ENCODE data around the gene PCDHGB6.
"Not testable (repeated sequence)": the region's sequence is repeated elsewhere in the genome, so short reads cannot be mapped to it uniquely, and the experiment has no call there.

Gene PCDHGB6

GRCh38 chr5:141407790-141408505 is at the start of gene PCDHGB6:
TSS of gene PCDHGB6 (plus strand) at chr5:141408021. CDS start at chr5:141408203, 182 bp downstream.
- not testable (repeated sequence) for DNase-seq (ENCODE audit: low read depth)

DNA sequence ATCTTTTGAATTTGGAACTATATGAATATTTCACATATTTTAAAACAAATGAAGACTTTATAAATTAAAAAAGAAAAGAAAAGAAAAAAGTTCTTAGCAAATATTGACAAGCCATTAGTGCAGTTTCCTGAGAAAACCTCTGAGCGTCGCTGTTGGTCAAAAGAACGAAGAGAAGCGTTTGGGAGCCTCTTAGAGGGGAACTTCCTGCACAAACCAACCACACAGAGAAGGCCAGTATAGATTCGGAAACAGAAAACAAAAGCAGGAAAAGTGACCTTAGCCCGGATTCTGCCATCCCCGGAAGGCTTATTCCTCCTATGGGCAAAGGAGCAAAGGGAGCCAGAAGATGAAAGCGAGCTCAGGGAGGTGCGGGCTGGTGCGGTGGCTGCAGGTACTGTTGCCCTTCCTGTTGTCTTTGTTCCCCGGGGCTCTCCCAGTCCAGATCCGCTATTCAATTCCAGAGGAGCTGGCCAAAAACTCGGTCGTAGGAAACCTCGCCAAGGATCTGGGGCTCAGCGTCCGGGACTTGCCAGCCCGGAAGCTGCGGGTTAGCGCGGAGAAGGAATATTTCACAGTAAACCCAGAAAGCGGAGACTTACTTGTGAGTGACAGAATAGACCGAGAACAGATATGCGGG is 47.9 kb upstream of the PCDHGB6 start, which contains the start of gene PCDHGB2:
Gene PCDHGB2, plus strand, starts transcription at position 205 of the 637 bp plus-strand sequence. Its CDS starts 142 bp downstream, at position 347.
- no peak for DNase-seq (ENCODE audit: low read depth)

DNA sequence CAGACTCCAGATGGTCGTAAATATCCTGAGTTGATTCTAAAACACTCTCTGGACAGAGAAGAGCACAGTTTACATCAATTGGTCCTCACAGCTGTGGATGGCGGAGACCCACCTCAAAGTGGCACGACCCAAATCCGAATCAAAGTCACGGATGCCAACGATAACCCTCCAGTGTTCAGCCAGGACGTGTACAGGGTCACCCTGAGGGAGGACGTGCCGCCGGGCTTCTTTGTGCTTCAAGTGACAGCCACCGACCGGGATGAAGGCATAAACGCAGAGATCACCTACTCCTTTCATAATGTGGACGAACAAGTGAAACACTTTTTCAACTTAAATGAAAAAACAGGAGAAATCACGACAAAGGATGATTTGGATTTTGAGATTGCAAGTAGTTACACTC is 47.1 kb upstream of the PCDHGB6 start:
- no peak for DNase-seq (ENCODE audit: low read depth)

DNA sequence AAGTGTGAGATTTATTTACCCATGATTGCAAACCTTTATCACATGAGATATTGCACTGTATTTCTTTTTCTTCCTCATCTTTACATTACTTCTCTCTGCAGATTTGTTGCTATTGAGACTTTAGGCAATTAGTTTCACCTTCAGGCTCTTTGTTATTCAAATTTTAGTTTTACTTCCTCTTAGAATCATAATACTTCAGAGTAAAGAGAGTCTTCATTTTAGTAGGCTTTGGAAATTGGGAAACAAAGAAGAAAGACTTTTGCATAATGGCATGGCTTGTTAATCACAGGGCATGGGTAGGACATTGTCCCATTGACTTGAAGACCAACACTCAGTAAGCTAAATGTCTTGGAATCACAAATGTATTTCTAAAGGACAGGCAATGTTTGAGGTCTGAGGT is 45.1 kb upstream of the PCDHGB6 start:
- DNase-seq (ENCODE audit: low read depth): no peak

- no peak for DNase-seq (ENCODE audit: low read depth)
Measured at GRCh38 chr5:141363952-141364660, 43.7 kb upstream of the PCDHGB6 start, which contains the start of gene PCDHGA5. TSS of gene PCDHGA5 (plus strand) at chr5:141364162. CDS start at chr5:141364331, 169 bp downstream.

DNA sequence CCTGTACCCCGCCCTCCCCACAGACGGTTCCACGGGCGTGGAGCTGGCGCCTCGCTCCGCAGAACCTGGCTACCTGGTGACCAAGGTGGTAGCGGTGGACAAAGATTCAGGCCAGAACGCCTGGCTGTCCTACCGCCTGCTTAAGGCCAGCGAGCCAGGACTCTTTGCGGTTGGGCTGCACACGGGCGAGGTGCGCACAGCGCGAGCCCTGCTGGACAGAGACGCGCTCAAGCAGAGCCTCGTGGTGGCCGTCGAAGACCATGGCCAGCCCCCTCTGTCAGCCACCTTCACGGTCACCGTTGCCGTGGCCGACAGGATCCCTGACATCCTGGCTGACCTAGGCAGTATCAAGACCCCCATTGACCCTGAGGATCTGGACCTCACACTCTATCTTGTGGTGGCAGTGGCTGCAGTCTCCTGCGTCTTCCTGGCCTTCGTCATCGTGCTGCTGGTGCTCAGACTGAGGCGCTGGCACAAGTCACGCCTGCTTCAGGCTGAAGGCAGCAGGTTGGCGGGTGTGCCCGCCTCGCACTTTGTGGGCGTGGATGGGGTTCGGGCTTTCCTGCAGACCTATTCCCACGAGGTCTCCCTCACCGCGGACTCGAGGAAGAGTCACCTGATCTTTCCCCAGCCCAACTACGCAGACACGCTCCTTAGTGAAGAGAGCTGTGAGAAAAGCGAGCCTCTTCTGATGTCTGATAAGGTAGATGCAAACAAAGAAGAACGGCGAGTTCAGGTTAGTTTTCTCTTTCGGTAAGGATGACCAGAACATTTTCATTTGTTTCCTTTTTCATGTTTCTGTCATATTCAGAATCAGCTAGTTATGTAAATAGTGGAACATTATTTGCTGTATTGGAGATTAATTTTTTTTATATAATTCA is 41.6 kb upstream of the PCDHGB6 start:
- DNase-seq (ENCODE audit: low read depth): no peak

- no peak for DNase-seq (ENCODE audit: low read depth)
Measured at GRCh38 chr5:141369994-141370848, 37.6 kb upstream of the PCDHGB6 start, which contains the start of gene PCDHGB3. TSS of gene PCDHGB3 (plus strand) at chr5:141370242. CDS start at chr5:141370395, 153 bp downstream.

DNA sequence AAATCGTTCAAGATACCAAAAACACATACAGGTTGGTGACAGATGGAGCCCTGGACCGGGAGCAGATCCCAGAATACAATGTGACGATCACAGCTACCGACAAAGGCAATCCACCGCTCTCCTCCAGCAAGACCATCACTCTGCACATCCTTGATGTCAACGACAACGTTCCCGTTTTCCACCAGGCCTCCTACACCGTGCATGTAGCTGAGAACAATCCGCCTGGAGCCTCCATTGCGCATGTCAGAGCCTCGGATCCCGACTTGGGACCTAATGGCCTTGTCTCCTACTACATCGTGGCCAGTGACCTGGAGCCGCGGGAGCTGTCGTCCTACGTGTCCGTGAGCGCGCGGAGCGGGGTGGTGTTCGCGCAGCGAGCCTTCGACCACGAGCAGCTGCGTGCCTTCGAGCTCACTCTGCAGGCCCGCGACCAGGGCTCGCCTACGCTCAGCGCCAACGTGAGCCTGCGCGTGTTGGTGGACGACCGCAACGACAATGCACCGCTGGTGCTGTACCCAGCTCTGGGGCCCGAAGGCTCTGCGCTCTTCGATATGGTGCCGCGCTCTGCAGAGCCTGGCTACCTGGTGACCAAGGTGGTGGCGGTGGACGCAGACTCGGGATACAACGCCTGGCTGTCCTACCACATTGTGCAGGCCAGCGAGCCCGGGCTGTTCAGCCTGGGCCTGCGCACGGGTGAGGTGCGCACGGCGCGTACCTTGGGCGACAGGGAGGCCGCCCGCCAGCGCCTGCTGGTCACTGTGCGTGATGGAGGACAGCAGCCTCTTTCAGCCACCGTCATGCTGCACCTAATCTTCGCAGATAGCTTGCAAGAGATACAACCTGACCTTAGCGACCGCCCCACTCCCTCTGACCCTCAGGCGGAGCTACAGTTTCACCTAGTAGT is 36.0 kb upstream of the PCDHGB6 start:
- DNase-seq (ENCODE audit: low read depth): no peak

DNA sequence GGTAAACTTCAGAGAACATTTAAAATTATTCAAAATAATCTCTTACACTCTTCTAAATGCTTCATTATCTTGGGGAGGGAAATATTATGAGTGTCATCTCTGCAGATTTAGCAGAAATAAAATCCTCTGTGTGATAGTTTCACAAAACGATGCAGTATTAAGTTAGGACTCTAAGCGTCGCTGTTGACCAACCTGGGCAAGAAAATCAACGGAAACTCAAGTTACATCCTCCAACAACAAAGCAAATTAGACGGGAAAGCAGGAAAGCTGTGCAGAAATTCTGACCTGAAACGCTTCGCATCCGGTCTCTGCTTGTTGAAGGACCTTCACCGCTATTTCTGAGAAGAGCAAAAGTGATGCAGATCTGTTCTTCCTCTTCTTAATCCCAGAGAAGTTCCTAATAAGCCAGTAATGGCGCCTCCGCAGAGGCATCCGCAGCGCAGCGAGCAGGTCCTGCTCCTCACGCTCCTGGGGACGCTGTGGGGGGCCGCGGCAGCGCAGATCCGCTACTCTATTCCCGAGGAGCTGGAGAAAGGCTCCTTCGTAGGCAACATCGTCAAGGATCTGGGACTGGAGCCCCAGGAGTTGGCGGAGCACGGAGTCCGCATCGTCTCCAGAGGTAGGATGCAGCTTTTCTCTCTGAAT is 34.0 kb upstream of the PCDHGB6 start, which contains the start of gene PCDHGA6:
Gene PCDHGA6, plus strand, starts transcription at position 219 of the 645 bp plus-strand sequence. Its CDS starts 193 bp downstream, at position 412.
- DNase-seq (ENCODE audit: low read depth): no peak

DNA sequence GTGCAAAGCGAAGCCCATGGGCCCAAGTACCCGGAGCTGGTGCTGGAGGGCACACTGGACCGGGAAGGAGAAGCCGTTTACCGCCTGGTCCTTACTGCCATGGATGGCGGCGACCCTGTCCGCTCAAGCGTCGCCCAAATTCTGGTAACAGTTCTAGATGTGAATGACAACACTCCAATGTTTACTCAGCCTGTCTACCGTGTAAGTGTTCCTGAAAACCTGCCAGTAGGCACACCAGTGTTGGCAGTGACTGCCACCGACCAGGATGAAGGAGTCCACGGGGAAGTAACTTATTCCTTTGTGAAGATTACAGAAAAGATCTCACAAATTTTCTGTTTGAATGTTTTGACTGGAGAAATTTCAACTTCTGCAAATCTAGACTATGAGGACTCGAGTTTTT is 33.2 kb upstream of the PCDHGB6 start:
- DNase-seq (ENCODE audit: low read depth): no peak

- not testable (repeated sequence) for DNase-seq (ENCODE audit: low read depth)
Measured at GRCh38 chr5:141375444-141376155, 32.2 kb upstream of the PCDHGB6 start.

DNA sequence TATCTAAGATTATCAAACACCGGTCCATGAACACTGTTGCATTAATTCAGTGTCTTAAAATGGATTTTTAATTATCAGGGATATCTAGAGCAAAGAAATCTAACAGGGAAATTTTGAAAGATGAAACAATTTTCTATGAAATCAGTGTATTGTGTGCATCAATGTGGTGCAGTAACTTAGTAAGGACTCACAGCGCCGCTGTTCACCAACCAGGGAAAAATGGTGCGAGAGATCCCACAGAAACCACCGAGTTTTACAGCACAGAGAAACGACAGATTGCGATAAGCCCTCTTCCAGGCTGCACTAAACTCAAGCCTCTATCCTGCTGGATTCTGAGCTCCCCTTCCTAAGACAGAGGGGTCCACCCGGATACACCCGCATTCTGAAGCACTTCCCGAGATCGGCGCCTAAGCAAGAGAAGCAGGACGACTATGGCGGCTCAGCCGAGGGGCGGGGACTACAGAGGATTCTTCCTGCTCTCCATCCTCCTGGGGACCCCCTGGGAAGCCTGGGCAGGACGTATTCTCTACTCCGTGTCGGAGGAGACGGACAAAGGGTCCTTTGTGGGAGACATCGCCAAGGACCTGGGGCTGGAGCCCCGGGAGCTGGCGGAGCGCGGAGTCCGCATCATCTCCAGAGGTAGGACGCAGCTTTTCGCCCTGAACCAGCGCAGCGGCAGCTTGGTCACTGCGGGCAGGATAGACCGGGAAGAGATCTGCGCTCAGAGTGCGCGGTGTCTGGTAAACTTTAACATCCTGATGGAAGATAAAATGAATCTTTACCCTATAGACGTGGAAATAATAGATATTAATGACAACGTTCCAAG is 25.1 kb upstream of the PCDHGB6 start, which contains the start of gene PCDHGA7:
Gene PCDHGA7, plus strand, starts transcription at position 274 of the 826 bp plus-strand sequence. Its CDS starts 158 bp downstream, at position 432.
- peak; percentile 14 for DNase-seq (ENCODE audit: low read depth)

DNA sequence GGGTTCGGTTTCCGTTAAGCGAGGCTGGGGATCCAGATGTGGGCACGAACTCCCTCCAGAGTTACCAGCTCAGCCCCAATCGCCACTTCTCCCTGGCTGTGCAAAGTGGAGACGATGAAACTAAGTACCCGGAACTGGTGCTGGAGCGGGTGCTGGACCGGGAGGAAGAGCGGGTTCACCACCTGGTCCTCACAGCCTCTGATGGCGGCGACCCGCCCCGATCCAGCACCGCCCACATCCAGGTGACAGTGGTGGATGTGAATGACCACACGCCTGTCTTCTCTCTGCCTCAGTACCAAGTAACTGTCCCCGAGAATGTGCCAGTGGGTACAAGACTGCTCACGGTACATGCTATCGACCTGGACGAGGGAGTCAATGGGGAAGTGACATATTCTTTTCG is 24.5 kb upstream of the PCDHGB6 start:
- no peak for DNase-seq (ENCODE audit: low read depth)

DNA sequence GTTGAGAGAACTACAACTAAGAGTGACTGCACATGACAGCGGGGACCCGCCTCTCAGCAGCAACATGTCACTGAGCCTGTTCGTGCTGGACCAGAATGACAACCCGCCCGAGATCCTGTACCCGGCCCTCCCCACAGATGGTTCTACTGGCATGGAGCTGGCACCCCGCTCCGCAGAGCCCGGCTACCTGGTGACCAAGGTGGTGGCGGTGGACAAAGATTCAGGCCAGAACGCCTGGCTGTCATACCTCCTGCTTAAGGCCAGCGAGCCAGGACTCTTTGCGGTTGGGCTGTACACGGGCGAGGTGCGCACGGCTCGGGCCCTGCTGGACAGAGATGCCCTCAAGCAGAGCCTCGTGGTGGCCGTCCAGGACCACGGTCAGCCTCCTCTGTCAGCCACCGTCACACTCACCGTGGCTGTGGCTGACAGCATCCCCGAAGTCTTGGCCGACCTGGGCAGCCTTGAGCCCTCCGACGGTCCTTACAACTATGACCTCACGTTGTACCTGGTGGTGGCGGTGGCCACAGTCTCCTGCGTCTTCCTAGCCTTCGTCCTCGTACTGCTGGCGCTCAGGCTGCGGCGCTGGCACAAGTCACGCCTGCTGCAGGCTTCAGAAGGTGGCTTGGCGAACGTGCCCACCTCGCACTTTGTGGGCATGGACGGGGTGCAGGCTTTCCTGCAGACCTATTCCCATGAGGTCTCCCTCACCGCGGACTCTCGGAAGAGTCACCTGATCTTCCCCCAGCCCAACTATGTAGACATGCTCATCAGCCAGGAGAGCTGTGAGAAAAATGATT is 23.2 kb upstream of the PCDHGB6 start:
- no peak for DNase-seq (ENCODE audit: low read depth)

DNA sequence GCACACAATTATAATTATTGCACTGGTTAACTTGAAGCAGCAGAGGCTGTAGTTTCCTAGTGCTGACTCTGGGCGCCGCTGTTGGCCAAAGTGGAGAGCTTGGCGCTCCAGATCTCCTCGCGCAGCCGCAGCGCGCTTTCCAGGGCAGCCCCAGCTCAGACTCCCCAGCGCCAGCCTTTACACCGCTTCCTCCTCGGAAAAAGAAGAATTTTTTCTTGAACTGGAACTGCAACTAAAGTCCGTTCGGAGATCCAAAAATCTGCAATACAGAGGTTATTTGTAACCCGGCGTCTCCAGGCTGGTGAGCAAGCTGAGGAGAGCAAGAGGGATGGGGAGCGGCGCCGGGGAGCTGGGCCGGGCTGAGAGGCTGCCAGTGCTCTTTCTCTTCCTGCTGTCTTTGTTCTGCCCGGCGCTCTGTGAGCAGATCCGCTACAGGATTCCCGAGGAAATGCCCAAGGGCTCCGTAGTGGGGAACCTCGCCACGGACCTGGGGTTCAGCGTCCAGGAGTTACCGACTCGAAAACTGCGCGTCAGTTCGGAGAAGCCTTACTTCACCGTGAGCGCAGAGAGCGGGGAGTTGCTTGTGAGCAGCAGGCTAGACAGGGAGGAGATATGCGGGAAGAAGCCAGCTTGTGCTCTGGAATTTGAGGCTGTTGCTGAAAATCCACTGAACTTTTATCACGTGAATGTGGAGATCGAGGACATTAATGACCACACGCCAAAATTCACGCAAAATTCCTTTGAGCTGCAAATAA is 20.1 kb upstream of the PCDHGB6 start, which contains the start of gene PCDHGB4:
Gene PCDHGB4, plus strand, starts transcription at position 142 of the 755 bp plus-strand sequence. Its CDS starts 187 bp downstream, at position 329.
- not testable (repeated sequence) for DNase-seq (ENCODE audit: low read depth)

Measured in fibroblast of the conjunctiva (primary cell).